HepG2 (cell line): Measurements from ENCODE around the gene RSPH9. TPM values are rescaled to one million over a fixed set of nuclear protein-coding genes. Genes with fewer than 3 reads are reported as not detected.

Experiments used
- ATAC-seq: fragments of 200-7000 bp; cut with Tn5 transposase; 3 replicates; pipeline ENCODE4 v1.9.1; 2020; ENCODE audit warnings: mild to moderate bottlenecking, moderate library complexity
- BruUV-seq: library from RNA; stranded (reverse); fragments of 400-500 nt; replicated peaks from 2 replicates; lab custom pipeline; 2021; lab: Mats Ljungman, UMichigan
- CTCF ChIA-PET: fragments of 300-600 bp; formaldehyde crosslinking; extraction: SDS; loops from one replicate; lab custom pipeline; 2021; ENCODE audit warnings: low total read pairs, inconsistent platforms, low intra/inter-chr PET ratio; lab: Yijun Ruan, JAX
- POLR2A ChIA-PET: fragments of 350-600 bp; sonication (Branson Sonifier 250); formaldehyde crosslinking; loops from one replicate; lab custom pipeline; 2020; ENCODE audit warnings: antibody characterized with exemption, inconsistent platforms; lab: Yijun Ruan, JAX
- DNase-seq: peaks from one replicate; pipeline ENCODE4 v3.0.0-alpha.2; 2015; ENCODE audit warnings: low spot score
- FAIRE-seq: peaks from 3 replicates; lab custom pipeline; 2011; peaks lifted over from hg19 to GRCh38; lab: Jason Lieb, UNC
- H2AFZ ChIP-seq: one replicate; pipeline ENCODE4 v1.6.1; 2011; ENCODE audit warnings: low read length, inconsistent platforms
- H3K27ac ChIP-seq: fragments of 300-600 bp; 3 replicates; pipeline ENCODE4 v1.8.0; 2011; ENCODE audit warnings: mixed run types, mild to moderate bottlenecking, mixed read lengths, low read length, inconsistent platforms; ENCODE audit not compliant: insufficient read depth; ENCODE audit errors: extremely low read length
- H3K27me3 ChIP-seq, 2 experiments: fragments of 200-600 bp in 1 of 2; 2 replicates in 1 of 2; 3 replicates in 1 of 2; pipeline versions ENCODE4 v1.6.0 to v1.8.0; 2011; ENCODE audit warnings: low read length in 2 of 2, mild to moderate bottlenecking in 2 of 2, moderate library complexity in 2 of 2, inconsistent platforms in 1 of 2; ENCODE audit not compliant: insufficient read depth in 2 of 2, control insufficient read depth in 1 of 2
- H3K36me3 ChIP-seq, 2 experiments: fragments of 200-600 bp in 1 of 2; replicated peaks in 1 of 2; 2 replicates in 1 of 2; 3 replicates in 1 of 2; pipeline versions ENCODE4 v1.5.1 to v1.8.0; 2011; ENCODE audit warnings: low read length in 2 of 2, inconsistent platforms in 1 of 2; ENCODE audit not compliant: insufficient read depth in 2 of 2, control insufficient read depth in 1 of 2
- H3K4me1 ChIP-seq: 2 replicates; pipeline ENCODE4 v1.5.1; 2012; ENCODE audit warnings: low read length, inconsistent platforms; ENCODE audit not compliant: insufficient read depth
- H3K4me2 ChIP-seq: 2 replicates; pipeline ENCODE4 v1.6.0; 2011; ENCODE audit warnings: low read depth, low read length, inconsistent platforms
- H3K4me3 ChIP-seq, 3 experiments: fragments of 200-600 bp in 1 of 3; sonication (generic), shearing (Covaris generic) in 1 of 3; replicated peaks in 1 of 3; 2 replicates each; pipeline ENCODE4 v1.5.1; 2011 to 2016; ENCODE audit warnings: low read length in 3 of 3, inconsistent platforms in 2 of 3, low read depth in 2 of 3, mild to moderate bottlenecking in 2 of 3, control low read depth in 1 of 3, mixed read lengths in 1 of 3; ENCODE audit not compliant: insufficient read depth in 1 of 3
- H3K79me2 ChIP-seq: one replicate; pipeline ENCODE4 v1.6.1; 2011; ENCODE audit warnings: low read length, inconsistent platforms; ENCODE audit not compliant: insufficient read depth
- H3K9ac ChIP-seq: 2 replicates; pipeline ENCODE4 v1.6.0; 2011; ENCODE audit warnings: mild to moderate bottlenecking, low read depth, low read length, inconsistent platforms; ENCODE audit not compliant: insufficient read depth
- H3K9me3 ChIP-seq: 2 replicates; pipeline ENCODE4 v1.5.1; 2012; ENCODE audit warnings: mild to moderate bottlenecking, low read length
- H4K20me1 ChIP-seq: 2 replicates; pipeline ENCODE4 v1.6.0; 2011; ENCODE audit warnings: inconsistent platforms, mild to moderate bottlenecking, low read length, moderate library complexity; ENCODE audit not compliant: insufficient read depth
- GATAD1 ChIP-seq: IDR thresholded peaks from 2 replicates; pipeline ENCODE4 v1.6.1; 2016; ENCODE audit warnings: missing genetic modification reagents, missing compliant biosample characterization
- KDM3A ChIP-seq: IDR thresholded peaks from 2 replicates; pipeline ENCODE4 v1.6.1; 2018; ENCODE audit warnings: low read depth, missing compliant biosample characterization
- KMT2B ChIP-seq: IDR thresholded peaks from 2 replicates; pipeline ENCODE4 v1.6.1; 2016; ENCODE audit warnings: missing genetic modification reagents, missing compliant biosample characterization
- MEF2D ChIP-seq: sonication (generic); formaldehyde crosslinking; IDR thresholded peaks from 2 replicates; pipeline ENCODE4 v1.5.1; 2020; ENCODE audit warnings: mild to moderate bottlenecking, missing genetic modification reagents
- YEATS2 ChIP-seq: sonication (generic); formaldehyde crosslinking; IDR thresholded peaks from 2 replicates; pipeline ENCODE4 v1.4.0; 2020; ENCODE audit warnings: missing genetic modification reagents, borderline replicate concordance
- ZNF274 ChIP-seq: sonication (generic); formaldehyde crosslinking; IDR thresholded peaks from 2 replicates; pipeline ENCODE4 v1.5.1; 2020; ENCODE audit warnings: mild to moderate bottlenecking, missing genetic modification reagents
- ZNF326 ChIP-seq: sonication (generic); formaldehyde crosslinking; IDR thresholded peaks from 2 replicates; pipeline ENCODE4 v1.4.0; 2020; ENCODE audit warnings: missing genetic modification reagents, borderline replicate concordance
- ZNF567 ChIP-seq: sonication (generic); formaldehyde crosslinking; IDR thresholded peaks from 2 replicates; pipeline ENCODE4 v1.8.1; 2023; ENCODE audit warnings: mild to moderate bottlenecking, missing genetic modification reagents, borderline replicate concordance
- ZNF776 ChIP-seq: sonication (generic); formaldehyde crosslinking; IDR thresholded peaks from 2 replicates; pipeline ENCODE4 v1.4.0; 2020; ENCODE audit warnings: mild to moderate bottlenecking, missing genetic modification reagents
- WGBS: methylation state at CpG from one replicate; pipeline ENCODE4 v1.1.6; 2017; ENCODE audit warnings: low lambda C conversion rate; 5-methylcytosine and 5-hydroxymethylcytosine counted together
- in situ Hi-C: cut with HindIII; loops from 2 replicates; pipeline ENCODE4 v1.10.0; 2017; ENCODE audit warnings: low pct_unique_long_range_greater_than_20kb; ENCODE audit not compliant: extremely low pct_ligation_motif_present
- intact Hi-C: fragments of 100-400 bp; cut with micrococcal nuclease; formaldehyde crosslinking; loops from one replicate; pipeline ENCODE4 v1.10.0; 2022; ENCODE audit not compliant: unreplicated experiment
- polyA plus RNA-seq, 8 experiments: library from polyadenylated mRNA; depleted of rRNA in 3 of 8; stranded (reverse) in 7 of 8; unstranded in 1 of 8; fragments of >200 nt; fragmentation: Illumina TruSeq in 4 of 8; extraction: Trizol in 4 of 8; gene quantifications; 2 replicates each; pipeline versions ENCODE4 v1.2.1 to v1.2.3, GENCODE V29; 2011 to 2016; ENCODE audit warnings: low read depth in 4 of 8, missing spikeins in 1 of 8, mixed read lengths in 1 of 8; ENCODE audit not compliant: insufficient read depth in 1 of 8
- total RNA-seq, 5 experiments: library from RNA; depleted of rRNA; stranded (reverse); fragments of >200 nt; fragmentation: Illumina TruSeq; extraction: Trizol; gene quantifications; 2 replicates each; pipeline ENCODE4 v1.2.3, GENCODE V29; 2016; ENCODE audit warnings: low read depth in 1 of 5
- TF ChIP-seq, protein P1 (sequence below): sonication (generic); formaldehyde crosslinking; IDR thresholded peaks from 2 replicates; pipeline ENCODE4 v1.8.0; 2022; ENCODE audit warnings: missing genetic modification reagents, mild to moderate bottlenecking, inconsistent platforms, borderline replicate concordance
- TF ChIP-seq, protein P2 (sequence below): sonication (generic); formaldehyde crosslinking; IDR thresholded peaks from 2 replicates; pipeline ENCODE4 v1.8.1; 2022; ENCODE audit warnings: low read depth, mild to moderate bottlenecking, missing genetic modification reagents
- TF ChIP-seq, protein P3 (sequence below): sonication (generic); formaldehyde crosslinking; IDR thresholded peaks from 2 replicates; pipeline ENCODE4 v1.4.0; 2020; ENCODE audit warnings: missing genetic modification reagents, borderline replicate concordance
- TF ChIP-seq, protein P4 (sequence below): sonication (generic); formaldehyde crosslinking; IDR thresholded peaks from 2 replicates; pipeline ENCODE4 v1.4.0; 2020; ENCODE audit warnings: low read depth, mild to moderate bottlenecking, missing genetic modification reagents
- TF ChIP-seq, protein P5 (sequence below): sonication (generic); formaldehyde crosslinking; IDR thresholded peaks from 2 replicates; pipeline ENCODE4 v1.8.0; 2022; ENCODE audit warnings: mild to moderate bottlenecking, missing genetic modification reagents

Gene RSPH9
- total and polyA plus RNA-seq, 2 of the 13 experiments (the other 11 are each of a cell fraction or from before 2014, with no cell fraction given), result 0.04 TPM; not detected in 1

DNA sequence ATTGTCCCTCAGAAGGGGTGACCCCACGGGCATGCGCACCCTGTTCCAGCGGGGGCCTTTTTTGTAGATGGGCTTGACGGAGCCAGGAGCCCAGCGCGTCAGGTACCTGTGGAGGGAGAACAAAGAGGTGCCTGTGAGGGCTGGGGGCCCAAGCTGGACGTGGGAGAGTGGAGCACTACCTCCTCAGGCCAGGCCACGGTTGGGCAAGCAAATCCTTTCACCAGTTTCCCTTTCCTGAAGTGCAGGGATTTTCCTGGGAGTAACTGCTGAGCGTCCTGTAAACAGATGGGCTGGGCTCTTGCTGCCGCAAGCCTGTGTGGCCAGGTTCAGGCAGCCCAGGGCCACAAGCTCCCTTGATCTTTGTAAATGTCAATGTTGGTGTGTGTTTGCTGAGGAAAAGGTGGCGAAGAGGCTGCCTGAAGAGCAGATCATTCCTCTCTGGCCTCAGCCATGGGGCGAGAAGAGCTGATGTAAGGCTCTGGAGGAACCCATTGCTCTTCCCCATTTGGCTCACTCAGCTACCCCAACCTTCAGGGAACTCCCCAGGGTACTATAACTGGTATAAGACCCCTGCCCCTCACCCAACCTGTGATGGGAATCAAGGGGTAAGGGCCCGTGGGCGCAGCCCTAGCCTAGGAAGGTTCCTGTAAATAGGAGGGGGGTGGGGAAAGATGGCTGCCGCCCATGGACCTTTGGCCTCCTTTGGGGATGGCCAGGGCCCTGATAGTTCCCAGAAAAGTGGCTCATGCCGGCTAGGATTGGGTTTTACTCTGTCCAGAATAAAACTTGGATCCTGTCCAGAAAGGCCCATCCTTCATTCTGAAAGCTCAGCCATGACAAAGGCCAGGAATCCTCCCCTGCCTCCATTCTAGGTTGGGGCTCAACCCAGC, 27.2 kb downstream of the RSPH9 start:
- ChIA-PET POLR2A (interaction anchor here (0.8 to 7.5 kb wide), 19 partner anchors 12 to 575 kb away, joined by 3 to 55 read pairs (median 4); partner anchors contain the start of genes GTPBP2, HSP90AB1, MAD2L1BP and MRPS18A), CTCF (no interaction called here)
- TF ChIP-seq ZNF274 (CRISPR knock-in tag) (peak; percentile 56; the same call in 1 of the 2 replicates), ZNF776 (CRISPR knock-in tag) (peak; percentile 74; the same call in 1 of the 2 replicates), KDM3A (CRISPR knock-in tag) (peak; percentile 47; the same call in 1 of the 2 replicates), MEF2D (peak; percentile 95), GATAD1 (peak; percentile 52; the same call in 1 of the 2 replicates), YEATS2 (CRISPR knock-in tag) (peak; percentile 21; the same call in 1 of the 2 replicates), KMT2B (0 out of 2 replicates have a peak, but pooled peaks have one; percentile 43), ZNF567 (CRISPR knock-in tag) (peak; percentile 56; the same call in 1 of the 2 replicates), ZNF326 (CRISPR knock-in tag) (no peak)
- TF ChIP-seq, protein P1, sequence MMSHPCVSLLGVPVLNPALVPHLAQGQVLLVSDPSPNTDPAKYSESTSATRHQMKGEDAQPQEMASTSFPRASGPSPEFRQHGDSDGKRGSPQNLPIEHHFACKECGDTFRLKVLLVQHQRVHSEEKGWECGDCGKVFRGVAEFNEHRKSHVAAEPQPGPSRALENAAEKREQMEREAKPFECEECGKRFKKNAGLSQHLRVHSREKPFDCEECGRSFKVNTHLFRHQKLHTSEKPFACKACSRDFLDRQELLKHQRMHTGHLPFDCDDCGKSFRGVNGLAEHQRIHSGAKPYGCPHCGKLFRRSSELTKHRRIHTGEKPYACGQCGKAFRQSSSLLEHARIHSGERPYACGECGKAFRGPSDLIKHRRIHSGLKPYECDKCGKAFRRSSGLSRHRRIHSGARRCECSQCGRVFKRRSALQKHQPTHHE (CRISPR knock-in tag), result peak; percentile 86; the same call in 1 of the 2 replicates
- TF ChIP-seq, protein P2, sequence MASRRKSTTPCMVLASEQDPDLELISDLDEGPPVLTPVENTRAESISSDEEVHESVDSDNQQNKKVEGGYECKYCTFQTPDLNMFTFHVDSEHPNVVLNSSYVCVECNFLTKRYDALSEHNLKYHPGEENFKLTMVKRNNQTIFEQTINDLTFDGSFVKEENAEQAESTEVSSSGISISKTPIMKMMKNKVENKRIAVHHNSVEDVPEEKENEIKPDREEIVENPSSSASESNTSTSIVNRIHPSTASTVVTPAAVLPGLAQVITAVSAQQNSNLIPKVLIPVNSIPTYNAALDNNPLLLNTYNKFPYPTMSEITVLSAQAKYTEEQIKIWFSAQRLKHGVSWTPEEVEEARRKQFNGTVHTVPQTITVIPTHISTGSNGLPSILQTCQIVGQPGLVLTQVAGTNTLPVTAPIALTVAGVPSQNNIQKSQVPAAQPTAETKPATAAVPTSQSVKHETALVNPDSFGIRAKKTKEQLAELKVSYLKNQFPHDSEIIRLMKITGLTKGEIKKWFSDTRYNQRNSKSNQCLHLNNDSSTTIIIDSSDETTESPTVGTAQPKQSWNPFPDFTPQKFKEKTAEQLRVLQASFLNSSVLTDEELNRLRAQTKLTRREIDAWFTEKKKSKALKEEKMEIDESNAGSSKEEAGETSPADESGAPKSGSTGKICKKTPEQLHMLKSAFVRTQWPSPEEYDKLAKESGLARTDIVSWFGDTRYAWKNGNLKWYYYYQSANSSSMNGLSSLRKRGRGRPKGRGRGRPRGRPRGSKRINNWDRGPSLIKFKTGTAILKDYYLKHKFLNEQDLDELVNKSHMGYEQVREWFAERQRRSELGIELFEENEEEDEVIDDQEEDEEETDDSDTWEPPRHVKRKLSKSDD (CRISPR knock-in tag), result 0 out of 2 replicates have a peak, but pooled peaks have one; percentile 41
- TF ChIP-seq, protein P3, sequence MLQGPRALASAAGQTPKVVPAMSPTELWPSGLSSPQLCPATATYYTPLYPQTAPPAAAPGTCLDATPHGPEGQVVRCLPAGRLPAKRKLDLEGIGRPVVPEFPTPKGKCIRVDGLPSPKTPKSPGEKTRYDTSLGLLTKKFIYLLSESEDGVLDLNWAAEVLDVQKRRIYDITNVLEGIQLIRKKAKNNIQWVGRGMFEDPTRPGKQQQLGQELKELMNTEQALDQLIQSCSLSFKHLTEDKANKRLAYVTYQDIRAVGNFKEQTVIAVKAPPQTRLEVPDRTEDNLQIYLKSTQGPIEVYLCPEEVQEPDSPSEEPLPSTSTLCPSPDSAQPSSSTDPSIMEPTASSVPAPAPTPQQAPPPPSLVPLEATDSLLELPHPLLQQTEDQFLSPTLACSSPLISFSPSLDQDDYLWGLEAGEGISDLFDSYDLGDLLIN, result no peak
- TF ChIP-seq, protein P4, sequence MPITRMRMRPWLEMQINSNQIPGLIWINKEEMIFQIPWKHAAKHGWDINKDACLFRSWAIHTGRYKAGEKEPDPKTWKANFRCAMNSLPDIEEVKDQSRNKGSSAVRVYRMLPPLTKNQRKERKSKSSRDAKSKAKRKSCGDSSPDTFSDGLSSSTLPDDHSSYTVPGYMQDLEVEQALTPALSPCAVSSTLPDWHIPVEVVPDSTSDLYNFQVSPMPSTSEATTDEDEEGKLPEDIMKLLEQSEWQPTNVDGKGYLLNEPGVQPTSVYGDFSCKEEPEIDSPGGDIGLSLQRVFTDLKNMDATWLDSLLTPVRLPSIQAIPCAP (CRISPR knock-in tag), result no peak
- TF ChIP-seq, protein P5, sequence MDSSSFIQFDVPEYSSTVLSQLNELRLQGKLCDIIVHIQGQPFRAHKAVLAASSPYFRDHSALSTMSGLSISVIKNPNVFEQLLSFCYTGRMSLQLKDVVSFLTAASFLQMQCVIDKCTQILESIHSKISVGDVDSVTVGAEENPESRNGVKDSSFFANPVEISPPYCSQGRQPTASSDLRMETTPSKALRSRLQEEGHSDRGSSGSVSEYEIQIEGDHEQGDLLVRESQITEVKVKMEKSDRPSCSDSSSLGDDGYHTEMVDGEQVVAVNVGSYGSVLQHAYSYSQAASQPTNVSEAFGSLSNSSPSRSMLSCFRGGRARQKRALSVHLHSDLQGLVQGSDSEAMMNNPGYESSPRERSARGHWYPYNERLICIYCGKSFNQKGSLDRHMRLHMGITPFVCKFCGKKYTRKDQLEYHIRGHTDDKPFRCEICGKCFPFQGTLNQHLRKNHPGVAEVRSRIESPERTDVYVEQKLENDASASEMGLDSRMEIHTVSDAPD (CRISPR knock-in tag), result peak; percentile 86

More for the DNA sequence above, 27.2 kb downstream of the RSPH9 start:
- H4K20me1 ChIP-seq, result no peaks in the 10 kb centered on the region
- H3K27ac ChIP-seq, result peak overlapping the region; percentile 68
- 11% methylated on average over 8 of the region's 16 CpGs for WGBS
- intact Hi-C loops (loop anchor here (1.0 to 2.0 kb wide), 3 partner anchors 15 to 41 kb away; partner anchors contain the start of gene MRPS18A), in situ Hi-C loops (no loop called here)
- no TSS peak for BruUV-seq
- H3K4me2 ChIP-seq, result peak overlapping the region; percentile 70
- H2AFZ ChIP-seq, result no peak overlapping the region
- FAIRE-seq (peak; percentile 89), DNase-seq (peak; percentile 88), ATAC-seq (peak; percentile 63)
- peak overlapping the region; percentile 7; the same call in 1 of the 2 replicates for H3K9ac ChIP-seq
- peaks cover 32 to 50% of the 10 kb centered on the region in 2 experiments for H3K36me3 ChIP-seq
- H3K4me3 ChIP-seq, result peak overlapping the region in 2 of 3 experiments; percentile 13 to 44; a peak in 3 of 6 replicates
- H3K9me3 ChIP-seq, result no peaks in the 10 kb centered on the region
- H3K27me3 ChIP-seq, result no peaks in the 10 kb centered on the region
- peaks cover 70% of the 10 kb centered on the region for H3K4me1 ChIP-seq
- H3K79me2 ChIP-seq, result no peaks in the 10 kb centered on the region
